OCI-LY1 (cell line): ENCODE measurements around the gene FBXL15.

Experiments used
- H2AFZ ChIP-seq: fragments of 200-600 bp; sonication (generic), shearing (Covaris generic); 2 replicates; pipeline ENCODE4 v1.6.0; 2014; ENCODE audit warnings: antibody characterized with exemption, mild to moderate bottlenecking, low read length
- H3F3A ChIP-seq: fragments of 200-600 bp; sonication (generic), shearing (Covaris generic); 2 replicates; pipeline ENCODE4 v1.6.0; 2014; ENCODE audit warnings: mild to moderate bottlenecking, antibody characterized with exemption, low read length, moderate library complexity; ENCODE audit not compliant: insufficient read depth
- H3K27ac ChIP-seq: fragments of 200-600 bp; sonication (generic); 2 replicates; pipeline ENCODE4 v1.5.1; 2014; ENCODE audit warnings: low read length, mixed run types, mild to moderate bottlenecking, low read depth; ENCODE audit not compliant: poor library complexity, severe bottlenecking
- H3K27me3 ChIP-seq: fragments of 200-600 bp; sonication (generic); 2 replicates; pipeline ENCODE4 v1.6.0; 2014; ENCODE audit warnings: antibody characterized with exemption, mild to moderate bottlenecking, low read length, moderate library complexity; ENCODE audit not compliant: insufficient read depth
- H3K36me3 ChIP-seq: fragments of 200-600 bp; sonication (generic); 2 replicates; pipeline ENCODE4 v1.6.1; 2014; ENCODE audit warnings: mild to moderate bottlenecking, antibody characterized with exemption, low read length, moderate library complexity, mixed read lengths; ENCODE audit not compliant: insufficient read depth
- H3K4me1 ChIP-seq: fragments of 200-600 bp; sonication (generic); 2 replicates; pipeline ENCODE4 v1.5.1; 2014; ENCODE audit warnings: mild to moderate bottlenecking, low read length, moderate library complexity; ENCODE audit not compliant: insufficient read depth, severe bottlenecking
- H3K4me2 ChIP-seq: fragments of 200-600 bp; sonication (generic), shearing (Covaris generic); 2 replicates; pipeline ENCODE4 v1.6.1; 2014; ENCODE audit warnings: low read length
- H3K4me3 ChIP-seq: fragments of 200-600 bp; sonication (generic); 2 replicates; pipeline ENCODE4 v1.5.1; 2014; ENCODE audit warnings: low read length, low read depth, mild to moderate bottlenecking, mixed read lengths; ENCODE audit not compliant: poor library complexity, severe bottlenecking
- H3K79me2 ChIP-seq: fragments of 200-600 bp; shearing (Covaris generic); 2 replicates; pipeline ENCODE4 v1.6.1; 2016; ENCODE audit warnings: mixed run types, low read length, mixed read lengths; ENCODE audit not compliant: insufficient read depth
- H3K9ac ChIP-seq: fragments of 200-600 bp; sonication (generic), shearing (Covaris generic); 2 replicates; pipeline ENCODE4 v1.6.1; 2014; ENCODE audit warnings: mild to moderate bottlenecking, low read length, mixed read lengths
- H3K9me2 ChIP-seq: fragments of 200-600 bp; sonication (generic), shearing (Covaris generic); 2 replicates; pipeline ENCODE4 v1.6.1; 2014; ENCODE audit warnings: low read depth, mild to moderate bottlenecking, low read length, mixed read lengths
- H3K9me3 ChIP-seq: fragments of 200-600 bp; shearing (Covaris generic); 2 replicates; pipeline ENCODE4 v1.6.1; 2014; ENCODE audit warnings: low read length, mixed read lengths
- H4K20me1 ChIP-seq: fragments of 200-600 bp; sonication (generic), shearing (Covaris generic); 2 replicates; pipeline ENCODE4 v1.6.0; 2016; ENCODE audit warnings: mild to moderate bottlenecking, low read length; ENCODE audit not compliant: insufficient read depth
- EZH2 ChIP-seq: fragments of 200-600 bp; sonication (generic), shearing (Covaris generic); IDR thresholded peaks from 2 replicates; pipeline ENCODE4 v1.8.0; 2017; ENCODE audit warnings: borderline replicate concordance, mixed run types, mild to moderate bottlenecking, antibody characterized with exemption, low read length, moderate library complexity, mixed read lengths
- TF ChIP-seq, protein P1 (sequence below): fragments of 200-600 bp; sonication (generic), shearing (Covaris generic); IDR thresholded peaks from 2 replicates; pipeline ENCODE4 v1.5.1; 2017; ENCODE audit warnings: mild to moderate bottlenecking, antibody characterized with exemption, low read length, moderate library complexity, mixed read lengths

Gene FBXL15

DNA sequence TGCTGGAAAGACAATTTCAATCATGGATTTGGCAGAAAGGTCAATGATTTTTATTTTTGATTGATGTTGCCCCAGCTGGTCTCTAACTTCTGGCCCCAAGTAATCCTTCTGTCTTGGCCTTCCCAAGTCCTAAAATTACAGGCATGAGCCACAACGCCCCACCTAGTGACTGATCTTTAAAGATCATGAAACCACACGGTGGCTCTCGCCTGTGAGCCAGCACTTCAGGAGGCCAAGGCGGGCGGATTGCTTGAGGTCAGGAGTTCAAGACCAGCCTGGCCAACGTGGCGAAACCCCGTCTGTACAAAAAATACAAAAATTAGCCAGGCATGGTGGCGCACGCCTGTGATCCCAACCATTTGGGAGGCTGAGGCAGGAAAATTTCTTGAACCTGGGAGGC is 43.3 kb downstream of the FBXL15 start:
- TF ChIP-seq, protein P1, sequence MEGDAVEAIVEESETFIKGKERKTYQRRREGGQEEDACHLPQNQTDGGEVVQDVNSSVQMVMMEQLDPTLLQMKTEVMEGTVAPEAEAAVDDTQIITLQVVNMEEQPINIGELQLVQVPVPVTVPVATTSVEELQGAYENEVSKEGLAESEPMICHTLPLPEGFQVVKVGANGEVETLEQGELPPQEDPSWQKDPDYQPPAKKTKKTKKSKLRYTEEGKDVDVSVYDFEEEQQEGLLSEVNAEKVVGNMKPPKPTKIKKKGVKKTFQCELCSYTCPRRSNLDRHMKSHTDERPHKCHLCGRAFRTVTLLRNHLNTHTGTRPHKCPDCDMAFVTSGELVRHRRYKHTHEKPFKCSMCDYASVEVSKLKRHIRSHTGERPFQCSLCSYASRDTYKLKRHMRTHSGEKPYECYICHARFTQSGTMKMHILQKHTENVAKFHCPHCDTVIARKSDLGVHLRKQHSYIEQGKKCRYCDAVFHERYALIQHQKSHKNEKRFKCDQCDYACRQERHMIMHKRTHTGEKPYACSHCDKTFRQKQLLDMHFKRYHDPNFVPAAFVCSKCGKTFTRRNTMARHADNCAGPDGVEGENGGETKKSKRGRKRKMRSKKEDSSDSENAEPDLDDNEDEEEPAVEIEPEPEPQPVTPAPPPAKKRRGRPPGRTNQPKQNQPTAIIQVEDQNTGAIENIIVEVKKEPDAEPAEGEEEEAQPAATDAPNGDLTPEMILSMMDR: no peak
- no peak for TF ChIP-seq EZH2
- no peak overlapping the region for H2AFZ ChIP-seq
- no peaks in the 10 kb centered on the region for H3F3A ChIP-seq
- no peaks in the 10 kb centered on the region for H3K79me2 ChIP-seq
- peak overlapping the region; percentile 94 for H3K4me2 ChIP-seq
- peaks cover 31% of the 10 kb centered on the region for H3K4me1 ChIP-seq
- no peaks in the 10 kb centered on the region for H4K20me1 ChIP-seq
- H3K9me3 ChIP-seq: no peaks in the 10 kb centered on the region
- no peaks in the 10 kb centered on the region for H3K9me2 ChIP-seq
- peak overlapping the region; percentile 75; the same call in 1 of the 2 replicates for H3K9ac ChIP-seq
- H3K27me3 ChIP-seq: no peaks in the 10 kb centered on the region
- peak overlapping the region; percentile 85 for H3K4me3 ChIP-seq
- peaks cover 5% of the 10 kb centered on the region for H3K36me3 ChIP-seq
- H3K27ac ChIP-seq: peak overlapping the region; percentile 94

DNA sequence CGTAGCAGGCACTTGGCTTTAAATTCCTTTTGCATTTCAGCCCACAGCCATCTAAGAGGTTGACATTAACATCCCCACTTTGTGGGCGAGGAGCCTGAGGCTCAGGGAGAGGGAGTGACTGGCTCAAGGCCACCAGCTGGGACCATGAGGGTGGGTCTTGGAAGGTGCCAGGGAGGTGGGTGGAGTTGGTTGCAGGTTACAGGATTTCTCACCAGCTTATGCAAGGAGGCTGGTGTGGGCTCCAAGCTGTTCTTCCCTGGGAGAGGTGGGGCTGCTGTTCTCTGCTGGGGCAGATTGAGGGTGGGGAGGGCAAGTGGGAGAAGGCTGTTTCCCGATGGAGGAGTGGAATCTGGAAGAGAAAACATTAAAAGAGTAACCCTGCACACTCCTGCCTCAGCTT is 44.8 kb downstream of the FBXL15 start:
- Histone ChIP-seq H3K4me3 (no peak overlapping the region), H3K4me2 (no peak overlapping the region), H3K27ac (no peak overlapping the region), H3K4me1 (peaks cover 30% of the 10 kb centered on the region), H3F3A (no peaks in the 10 kb centered on the region), H2AFZ (no peak overlapping the region), H3K27me3 (no peaks in the 10 kb centered on the region), H3K9me2 (no peaks in the 10 kb centered on the region), H3K9ac (no peak overlapping the region), H4K20me1 (no peaks in the 10 kb centered on the region), H3K79me2 (no peaks in the 10 kb centered on the region), H3K36me3 (peaks cover 8% of the 10 kb centered on the region), H3K9me3 (no peaks in the 10 kb centered on the region)
- no peak for TF ChIP-seq EZH2
- TF ChIP-seq, protein P1: no peak

DNA sequence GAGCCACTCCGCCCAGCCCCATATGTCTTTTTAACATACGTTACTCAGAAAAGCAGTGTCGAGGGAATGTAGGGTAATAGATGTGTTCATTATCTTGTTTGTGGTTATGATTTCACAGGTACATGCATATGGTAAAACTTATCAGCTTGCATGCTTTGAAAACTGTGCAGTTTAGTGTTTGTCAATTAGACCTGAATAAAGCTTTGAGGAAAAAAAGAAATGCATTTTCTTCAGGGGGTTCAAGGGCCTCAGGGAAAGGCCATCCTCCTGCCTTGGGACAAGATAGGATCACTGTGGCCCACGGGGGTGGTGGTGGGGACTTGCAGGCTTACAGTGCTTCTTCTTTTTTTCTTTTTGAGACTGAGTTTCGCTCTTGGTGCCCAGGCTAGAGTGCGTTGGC is 46.7 kb downstream of the FBXL15 start:
- Histone ChIP-seq H3K9ac (no peak overlapping the region), H3K27ac (no peak overlapping the region), H3K9me2 (no peaks in the 10 kb centered on the region), H2AFZ (no peak overlapping the region), H4K20me1 (no peaks in the 10 kb centered on the region), H3K9me3 (no peaks in the 10 kb centered on the region), H3K36me3 (peaks cover 8% of the 10 kb centered on the region), H3F3A (no peaks in the 10 kb centered on the region), H3K27me3 (no peaks in the 10 kb centered on the region), H3K79me2 (no peaks in the 10 kb centered on the region), H3K4me3 (no peak overlapping the region), H3K4me1 (peaks cover 17% of the 10 kb centered on the region), H3K4me2 (no peak overlapping the region)
- TF ChIP-seq EZH2: no peak
- TF ChIP-seq, protein P1: no peak
